H1 (cell line): ENCODE data around the gene SRI. TPM values are rescaled to one million over a fixed set of nuclear protein-coding genes. Genes with fewer than 3 reads are reported as not detected.

Experiments
- CTCF ChIA-PET: fragments of 300-600 bp; sonication (Branson Sonifier 250); formaldehyde crosslinking; loops from one replicate; lab custom pipeline; 2021; ENCODE audit not compliant: partially characterized antibody; lab: Charles Lee
- POLR2A ChIA-PET: fragments of 300-600 bp; sonication (Branson Sonifier 250); formaldehyde crosslinking; loops from one replicate; lab custom pipeline; 2021; ENCODE audit warnings: inconsistent platforms; ENCODE audit not compliant: partially characterized antibody; lab: Charles Lee
- DNase-seq, 2 experiments: peaks; one replicate each; pipeline versions ENCODE4 v3.0.0 to v3.0.0-alpha.2; 2010 to 2022; ENCODE audit warnings: low spot score in 2 of 2, low read depth in 1 of 2, mixed read lengths in 1 of 2
- FAIRE-seq: peaks from 2 replicates; lab custom pipeline; 2011; peaks lifted over from hg19 to GRCh38; lab: Jason Lieb, UNC
- H2AFZ ChIP-seq: 2 replicates; pipeline ENCODE4 v1.8.1; 2012; ENCODE audit warnings: low read length, inconsistent platforms
- H2AK5ac ChIP-seq: 2 replicates; pipeline ENCODE4 v1.6.1; 2013; ENCODE audit warnings: low read depth, low read length
- H2BK120ac ChIP-seq: replicated peaks from 2 replicates; pipeline ENCODE3; 2013; ENCODE audit warnings: low read depth, low read length, inconsistent platforms
- H2BK12ac ChIP-seq: 2 replicates; pipeline ENCODE4 v1.6.1; 2013; ENCODE audit warnings: low read depth, low read length
- H2BK15ac ChIP-seq: 2 replicates; pipeline ENCODE4 v1.6.1; 2013; ENCODE audit warnings: low read length
- H2BK20ac ChIP-seq: 2 replicates; pipeline ENCODE4 v1.6.1; 2013; ENCODE audit warnings: low read length
- H2BK5ac ChIP-seq: 2 replicates; pipeline ENCODE4 v1.6.1; 2013; ENCODE audit warnings: low read depth, low read length
- H3K14ac ChIP-seq: 2 replicates; pipeline ENCODE4 v1.6.1; 2013; ENCODE audit warnings: inconsistent platforms; ENCODE audit not compliant: insufficient read length
- H3K18ac ChIP-seq: 2 replicates; pipeline ENCODE4 v1.6.1; 2013; ENCODE audit warnings: low read length; ENCODE audit errors: extremely low read depth
- H3K23ac ChIP-seq: 2 replicates; pipeline ENCODE4 v1.6.1; 2013; ENCODE audit warnings: inconsistent platforms; ENCODE audit not compliant: insufficient read length
- H3K23me2 ChIP-seq: 2 replicates; pipeline ENCODE4 v1.6.1; 2013; ENCODE audit warnings: low read depth, low read length
- H3K27ac ChIP-seq: 2 replicates; pipeline ENCODE4 v1.6.1; 2011; ENCODE audit warnings: low read depth, low read length, inconsistent platforms
- H3K27me3 ChIP-seq, 4 experiments: replicated peaks in 1 of 4; 1 replicate in 1 of 4; 2 replicates in 3 of 4; pipeline versions ENCODE4 v1.6.1 to v1.8.1; 2011 to 2013; ENCODE audit warnings: low read length in 3 of 4, mild to moderate bottlenecking in 3 of 4, inconsistent platforms in 2 of 4, mixed read lengths in 2 of 4, moderate library complexity in 1 of 4; ENCODE audit not compliant: control insufficient read depth in 3 of 4, insufficient read depth in 3 of 4; ENCODE audit errors: extremely low read depth in 1 of 4
- H3K36me3 ChIP-seq, 4 experiments: 2 replicates each; pipeline versions ENCODE4 v1.6.1 to v1.8.1; 2011 to 2013; ENCODE audit warnings: mild to moderate bottlenecking in 4 of 4, low read length in 3 of 4, moderate library complexity in 2 of 4, control low read depth in 1 of 4, inconsistent platforms in 1 of 4; ENCODE audit not compliant: insufficient read depth in 4 of 4, control insufficient read depth in 2 of 4
- H3K4ac ChIP-seq: replicated peaks from 2 replicates; pipeline ENCODE3; 2013; ENCODE audit warnings: low read length, low read depth, mixed read lengths, inconsistent platforms; ENCODE audit not compliant: insufficient read length
- H3K4me1 ChIP-seq, 4 experiments: replicated peaks in 1 of 4; 1 replicate in 1 of 4; 2 replicates in 3 of 4; pipeline versions ENCODE4 v1.6.1 to v1.8.1; 2011 to 2013; ENCODE audit warnings: low read length in 3 of 4, inconsistent platforms in 2 of 4, mixed read lengths in 1 of 4; ENCODE audit not compliant: insufficient read depth in 4 of 4, control insufficient read depth in 3 of 4
- H3K4me2 ChIP-seq, 2 experiments: 2 replicates each; pipeline versions ENCODE4 v1.6.1 to v1.8.1; 2011 to 2013; ENCODE audit warnings: low read depth in 2 of 2, low read length in 2 of 2, control low read depth in 1 of 2, inconsistent platforms in 1 of 2, mild to moderate bottlenecking in 1 of 2; ENCODE audit not compliant: insufficient read depth in 1 of 2
- H3K4me3 ChIP-seq, 4 experiments: fragments of 200-600, 300-600 bp in 1 of 4; sonication (generic), shearing (Covaris generic), sonication (Bioruptor Twin) in 1 of 4; 2 replicates each; pipeline versions ENCODE4 v1.5.1 to v1.8.1; 2011 to 2016; ENCODE audit warnings: low read length in 4 of 4, low read depth in 3 of 4, control low read depth in 2 of 4, inconsistent platforms in 2 of 4, mild to moderate bottlenecking in 2 of 4, mixed read lengths in 1 of 4, moderate library complexity in 1 of 4; ENCODE audit not compliant: insufficient read depth in 2 of 4; ENCODE audit errors: extremely low read depth in 1 of 4
- H3K56ac ChIP-seq: replicated peaks from 2 replicates; pipeline ENCODE3; 2013; ENCODE audit warnings: low read depth, mild to moderate bottlenecking, mixed read lengths, low read length, inconsistent platforms; ENCODE audit not compliant: insufficient read length
- H3K79me1 ChIP-seq: 2 replicates; pipeline ENCODE4 v1.6.1; 2013; ENCODE audit warnings: low read depth, low read length, control low read depth
- H3K79me2 ChIP-seq, 2 experiments: 2 replicates each; pipeline versions ENCODE4 v1.6.1 to v1.8.1; 2012 to 2013; ENCODE audit warnings: low read length in 2 of 2, mild to moderate bottlenecking in 2 of 2, inconsistent platforms in 1 of 2; ENCODE audit not compliant: insufficient read depth in 2 of 2, control insufficient read depth in 1 of 2
- H3K9ac ChIP-seq, 4 experiments: replicated peaks in 1 of 4; 1 replicate in 1 of 4; 2 replicates in 3 of 4; pipeline versions ENCODE4 v1.6.1 to v1.8.1; 2011 to 2013; ENCODE audit warnings: low read depth in 3 of 4, low read length in 3 of 4, control low read depth in 2 of 4, mild to moderate bottlenecking in 2 of 4, moderate library complexity in 2 of 4, inconsistent platforms in 1 of 4; ENCODE audit errors: extremely low read depth in 1 of 4
- H3K9me3 ChIP-seq, 2 experiments: 2 replicates each; pipeline versions ENCODE4 v1.6.1 to v1.8.1; 2012 to 2013; ENCODE audit warnings: mild to moderate bottlenecking in 2 of 2, moderate library complexity in 2 of 2, control low read depth in 1 of 2, inconsistent platforms in 1 of 2, low read depth in 1 of 2, low read length in 1 of 2, mixed read lengths in 1 of 2; ENCODE audit not compliant: insufficient read depth in 2 of 2
- H4K20me1 ChIP-seq, 2 experiments: replicated peaks in 1 of 2; 2 replicates each; pipeline versions ENCODE3 to v1.8.1; 2011 to 2013; ENCODE audit warnings: inconsistent platforms in 2 of 2, low read length in 2 of 2, mild to moderate bottlenecking in 1 of 2; ENCODE audit not compliant: insufficient read depth in 2 of 2, control insufficient read depth in 1 of 2
- H4K5ac ChIP-seq: 2 replicates; pipeline ENCODE4 v1.6.1; 2013; ENCODE audit warnings: low read length, low read depth, mixed read lengths, inconsistent platforms; ENCODE audit not compliant: insufficient read length
- H4K8ac ChIP-seq: 2 replicates; pipeline ENCODE4 v1.8.0; 2013; ENCODE audit warnings: mild to moderate bottlenecking, moderate library complexity, low read length, inconsistent platforms; ENCODE audit not compliant: insufficient read depth; ENCODE audit errors: extremely low read depth
- H4K91ac ChIP-seq: replicated peaks from 2 replicates; pipeline ENCODE3; 2013; ENCODE audit warnings: low read length, mixed read lengths, inconsistent platforms; ENCODE audit not compliant: insufficient read length
- CHD1 ChIP-seq: IDR thresholded peaks from 2 replicates; pipeline ENCODE4 v1.6.1; 2012; ENCODE audit warnings: low read depth, low read length, improper control_type of control experiment
- JUN ChIP-seq: IDR thresholded peaks from 2 replicates; pipeline ENCODE4 v1.6.1; 2011; ENCODE audit warnings: low read depth, mild to moderate bottlenecking, improper control_type of control experiment, low read length
- KDM5A ChIP-seq: fragments of 200-600 bp; IDR thresholded peaks from 2 replicates; pipeline ENCODE4 v1.7.1; 2012; ENCODE audit warnings: mild to moderate bottlenecking, low read length, inconsistent platforms, mixed read lengths
- MAX ChIP-seq: IDR thresholded peaks from 2 replicates; pipeline ENCODE4 v1.6.1; 2012; ENCODE audit warnings: inconsistent platforms
- POLR2A ChIP-seq, 2 experiments: IDR thresholded peaks; 1 replicate in 1 of 2; 2 replicates in 1 of 2; pipeline ENCODE4 v1.6.1; 2011; ENCODE audit warnings: low read depth in 2 of 2, low read length in 2 of 2, mild to moderate bottlenecking in 2 of 2; ENCODE audit errors: control extremely low read depth in 1 of 2
- POLR2AphosphoS5 ChIP-seq: IDR thresholded peaks from 2 replicates; pipeline ENCODE4 v1.6.1; 2011; ENCODE audit warnings: low read depth, low read length
- SRF ChIP-seq: IDR thresholded peaks from 2 replicates; pipeline ENCODE4 v1.6.1; 2011; ENCODE audit warnings: mild to moderate bottlenecking, low read depth, low read length, moderate library complexity
- TAF7 ChIP-seq: optimal IDR thresholded peaks from 2 replicates; pipeline ENCODE3; 2011; ENCODE audit warnings: low read depth, mild to moderate bottlenecking, inconsistent platforms, low read length, moderate library complexity, borderline replicate concordance
- WGBS, 2 experiments: shearing (Covaris generic) in 1 of 2; methylation state at CpG; one replicate each; pipeline versions ENCODE4 v1.1.6 to v1.1.7; 2013 to 2015; ENCODE audit warnings: low lambda C conversion rate in 2 of 2, mixed read lengths in 2 of 2, inconsistent platforms in 1 of 2, low coverage in 1 of 2, missing lambda C conversion rate in 1 of 2; ENCODE audit not compliant: insufficient replicate concordance in 2 of 2, insufficient coverage in 1 of 2, insufficient read length in 1 of 2; ENCODE audit errors: extremely low coverage in 1 of 2, missing lambda C conversion rate in 1 of 2; 5-methylcytosine and 5-hydroxymethylcytosine counted together
- polyA plus RNA-seq, 7 experiments: library from polyadenylated mRNA; depleted of rRNA in 3 of 7; stranded (reverse) in 5 of 7; unstranded in 2 of 7; fragments of >200 nt in 5 of 7; fragments of 200-250 nt in 2 of 7; gene quantifications; 1 replicate in 5 of 7; 2 replicates in 1 of 7; 4 replicates in 1 of 7; pipeline versions ENCODE4 v1.2.1 to v1.2.3, GENCODE V29; 2011 to 2013; ENCODE audit warnings: missing spikeins in 2 of 7, mixed read lengths in 2 of 7
- total RNA-seq: library from RNA; stranded (reverse); fragmentation: NEBNext Ultra II Directional; extraction: Animal tissue kit (Norgen Biotek cat#: 25700); gene quantifications from 2 replicates; pipeline ENCODE4 v1.2.1, GENCODE V29; 2021

SRI gene
- total and polyA plus RNA-seq, 2 of the 8 experiments (the other 6 are each of a cell fraction or from before 2014, with no cell fraction given): 118 to 170 TPM

GRCh38 chr7:88203401-88203800, 16.4 kb downstream of the SRI start:
- H3K4ac ChIP-seq: no peak overlapping the region
- H3K9ac ChIP-seq: no peak overlapping the region
- no peak overlapping the region for H4K91ac ChIP-seq
- H2AFZ ChIP-seq: no peak overlapping the region
- H3K79me2 ChIP-seq: no peaks in the 10 kb centered on the region
- ChIA-PET POLR2A (interaction anchor here (1.6 to 2.3 kb wide), 2 partner anchors 9 to 270 kb away, joined by 3 to 8 read pairs; no protein-coding TSS in a partner anchor), CTCF (interaction anchor here (0.8 to 1.3 kb wide), 2 partner anchors 14 to 17 kb away, joined by 4 read pairs; no protein-coding TSS in a partner anchor)
- no peaks in the 10 kb centered on the region for H4K20me1 ChIP-seq
- no peak overlapping the region for H2AK5ac ChIP-seq
- no peak overlapping the region for H3K18ac ChIP-seq
- no peaks in the 10 kb centered on the region for H3K23me2 ChIP-seq
- DNase-seq (no peak), FAIRE-seq (no peak)
- H2BK15ac ChIP-seq: no peak overlapping the region
- no peak overlapping the region for H3K4me3 ChIP-seq
- no peak overlapping the region for H3K23ac ChIP-seq
- no peaks in the 10 kb centered on the region for H3K27me3 ChIP-seq
- peaks cover under 1 to 53% (median 28%) of the 10 kb centered on the region in 4 experiments; a peak in 7 of 8 replicates for H3K36me3 ChIP-seq
- H3K9me3 ChIP-seq: no peaks in the 10 kb centered on the region
- TF ChIP-seq POLR2A (IDR thresholded peaks at IDR 0.05; ENCODE audit: control extremely low read depth in 1 of 2, low read depth in 2 of 2, low read length in 2 of 2): no peak
- TF ChIP-seq MAX: no peak
- TF ChIP-seq POLR2AphosphoS5: no peak
- no peak for TF ChIP-seq CHD1
- no peak for TF ChIP-seq KDM5A
- TF ChIP-seq SRF: no peak
- no peak for TF ChIP-seq JUN
- no peak for TF ChIP-seq TAF7
- no peaks in the 10 kb centered on the region for H3K79me1 ChIP-seq
- no peak overlapping the region for H4K5ac ChIP-seq
- 85% methylated on average over 4 of the region's 4 CpGs; no CpG with 5 or more reads in 1 of the 2 experiments for WGBS, 2 experiments
- no peak overlapping the region for H3K4me2 ChIP-seq
- H4K8ac ChIP-seq: no peak overlapping the region
- H2BK120ac ChIP-seq: no peak overlapping the region
- no peak overlapping the region for H2BK20ac ChIP-seq
- H3K4me1 ChIP-seq: peaks cover 0 to 12% (median 11%) of the 10 kb centered on the region in 4 experiments; a peak in 3 of 7 replicates
- H3K56ac ChIP-seq: no peak overlapping the region
- H3K14ac ChIP-seq: no peak overlapping the region
- H2BK12ac ChIP-seq: no peak overlapping the region
- no peak overlapping the region for H2BK5ac ChIP-seq
- H3K27ac ChIP-seq: no peak overlapping the region
